Stimulated activated naive B cell treated with anti-CD40 and anti-IgM and Interleukin-4, amounts not matched to agents 10 μg/mL and 1 μg/mL and 100 μg/mL, for 72 hours (primary cell): Measurements from ENCODE around the gene TAPT1.

Experiments used
- ATAC-seq, 2 donors: fragments of 150-1000 bp; cut with Tn5 transposase; replicated peaks; 2 replicates each; pipeline ENCODE4 v1.10.0; 2021; ENCODE audit warnings: moderate library complexity in 1 of 2
- DNase-seq: peaks from one replicate; pipeline ENCODE4 v3.0.0; 2021
- H3K27ac Mint-ChIP-seq: one replicate; pipeline ENCODE4 v1.8.0; 2022; ENCODE audit warnings: mild to moderate bottlenecking, mixed read lengths
- H3K27me3 Mint-ChIP-seq, 2 donors: one replicate each; pipeline ENCODE4 v1.8.0; 2022; ENCODE audit warnings: mixed read lengths in 2 of 2
- H3K36me3 Mint-ChIP-seq, 2 donors: one replicate each; pipeline ENCODE4 v1.8.0; 2022; ENCODE audit warnings: mixed read lengths in 2 of 2, mild to moderate bottlenecking in 1 of 2
- H3K4me1 Mint-ChIP-seq, 2 donors: one replicate each; pipeline ENCODE4 v1.8.0; 2022; ENCODE audit warnings: mixed read lengths in 2 of 2, mild to moderate bottlenecking in 1 of 2
- H3K4me3 Mint-ChIP-seq, 2 donors: one replicate each; pipeline ENCODE4 v1.8.0; 2022; ENCODE audit warnings: mild to moderate bottlenecking in 2 of 2, mixed read lengths in 2 of 2, moderate library complexity in 1 of 2
- H3K9me3 Mint-ChIP-seq, 2 donors: one replicate each; pipeline ENCODE4 v1.8.0; 2022; ENCODE audit warnings: mixed read lengths in 2 of 2, mild to moderate bottlenecking in 1 of 2

Gene TAPT1

GRCh38 chr4:16213121-16213520 is 13.2 kb downstream of the TAPT1 start:
- Mint-ChIP-seq H3K9me3 (no peaks in the 10 kb centered on the region), H3K27ac (no peak overlapping the region), H3K27me3 (no peaks in the 10 kb centered on the region), H3K4me1 (peaks cover 35 to 62% of the 10 kb centered on the region in 2 donors), H3K36me3 (peaks cover 16 to 32% of the 10 kb centered on the region in 2 donors), H3K4me3 (no peak overlapping the region)
- DNase-seq, result no peak
- ATAC-seq, result no peak

- no peaks in the 10 kb centered on the region for H3K9me3 Mint-ChIP-seq
- H3K36me3 Mint-ChIP-seq, result peaks cover 16 to 27% of the 10 kb centered on the region in 2 donors
- DNase-seq (no peak), ATAC-seq (no peak)
- H3K27ac Mint-ChIP-seq, result no peak overlapping the region
- H3K27me3 Mint-ChIP-seq, result no peaks in the 10 kb centered on the region
- no peak overlapping the region for H3K4me3 Mint-ChIP-seq
- H3K4me1 Mint-ChIP-seq, result peaks cover 34 to 59% of the 10 kb centered on the region in 2 donors
These were observed 14.0 kb downstream of the TAPT1 start for GRCh38 chr4:16212138-16212782.

- H3K27ac Mint-ChIP-seq, result no peak overlapping the region
- ATAC-seq, result peak; percentile 58 to 61
- peak overlapping the region in 1 of 2 donors; percentile 2 for H3K4me3 Mint-ChIP-seq
- DNase-seq, result no peak
- no peaks in the 10 kb centered on the region for H3K27me3 Mint-ChIP-seq
- H3K9me3 Mint-ChIP-seq, result no peaks in the 10 kb centered on the region
- H3K36me3 Mint-ChIP-seq, result peaks cover 2 to 8% of the 10 kb centered on the region in 2 donors
- H3K4me1 Mint-ChIP-seq, result peaks cover 24 to 52% of the 10 kb centered on the region in 2 donors
These were observed 18.9 kb downstream of the TAPT1 start for GRCh38 chr4:16207409-16207808.

- Mint-ChIP-seq H3K9me3 (no peaks in the 10 kb centered on the region), H3K36me3 (peaks cover 2 to 6% of the 10 kb centered on the region in 2 donors), H3K27ac (peak overlapping the region; percentile 28), H3K27me3 (no peaks in the 10 kb centered on the region), H3K4me3 (peak overlapping the region in 1 of 2 donors; percentile 26), H3K4me1 (peaks cover 20 to 46% of the 10 kb centered on the region in 2 donors)
- ATAC-seq (peak; percentile 41 to 44), DNase-seq (no peak)
These were observed 19.4 kb downstream of the TAPT1 start for GRCh38 chr4:16206848-16207247.

GRCh38 chr4:16206301-16206700 is 20.0 kb downstream of the TAPT1 start:
- Mint-ChIP-seq H3K9me3 (no peaks in the 10 kb centered on the region), H3K4me1 (peaks cover 22 to 44% of the 10 kb centered on the region in 2 donors), H3K4me3 (peak overlapping the region in 1 of 2 donors; percentile 8), H3K27me3 (no peaks in the 10 kb centered on the region), H3K36me3 (peaks cover 2 to 6% of the 10 kb centered on the region in 2 donors), H3K27ac (no peak overlapping the region)
- DNase-seq (no peak), ATAC-seq (no peak)

GRCh38 chr4:16205298-16206164 is 20.7 kb downstream of the TAPT1 start:
- ATAC-seq (peak; percentile 76 to 79), DNase-seq (peak; percentile 23)
- Mint-ChIP-seq H3K27me3 (no peaks in the 10 kb centered on the region), H3K4me1 (peaks cover 22 to 44% of the 10 kb centered on the region in 2 donors), H3K9me3 (no peaks in the 10 kb centered on the region), H3K27ac (no peak overlapping the region), H3K36me3 (peaks cover 2 to 6% of the 10 kb centered on the region in 2 donors), H3K4me3 (peak overlapping the region in 1 of 2 donors; percentile 52)

GRCh38 chr4:16204505-16204904 is 21.8 kb downstream of the TAPT1 start:
- Mint-ChIP-seq H3K9me3 (no peaks in the 10 kb centered on the region), H3K4me3 (no peak overlapping the region), H3K4me1 (peaks cover 23 to 50% of the 10 kb centered on the region in 2 donors), H3K27me3 (no peaks in the 10 kb centered on the region), H3K36me3 (peaks cover 2 to 6% of the 10 kb centered on the region in 2 donors), H3K27ac (no peak overlapping the region)
- ATAC-seq, result no peak
- DNase-seq, result no peak

- Mint-ChIP-seq H3K4me3 (no peak overlapping the region), H3K27ac (peak overlapping the region; percentile 56), H3K4me1 (peaks cover 26 to 47% of the 10 kb centered on the region in 2 donors), H3K36me3 (peaks cover 0 to 6% of the 10 kb centered on the region in 2 donors), H3K9me3 (no peaks in the 10 kb centered on the region), H3K27me3 (no peaks in the 10 kb centered on the region)
- ATAC-seq (no peak), DNase-seq (no peak)
These were observed 23.2 kb downstream of the TAPT1 start for GRCh38 chr4:16203083-16203482.

- no peaks in the 10 kb centered on the region for H3K9me3 Mint-ChIP-seq
- ATAC-seq (no peak), DNase-seq (no peak)
- H3K4me3 Mint-ChIP-seq, result no peak overlapping the region
- H3K27ac Mint-ChIP-seq, result no peak overlapping the region
- H3K36me3 Mint-ChIP-seq, result peaks cover 0 to 6% of the 10 kb centered on the region in 2 donors
- H3K4me1 Mint-ChIP-seq, result peaks cover 27 to 48% of the 10 kb centered on the region in 2 donors
- no peaks in the 10 kb centered on the region for H3K27me3 Mint-ChIP-seq
These were observed 23.7 kb downstream of the TAPT1 start for GRCh38 chr4:16202598-16202997.

- no peak for ATAC-seq
- no peak for DNase-seq
- H3K27ac Mint-ChIP-seq, result no peak overlapping the region
- no peaks in the 10 kb centered on the region for H3K27me3 Mint-ChIP-seq
- no peak overlapping the region for H3K4me3 Mint-ChIP-seq
- H3K36me3 Mint-ChIP-seq, result peaks cover 0 to 7% of the 10 kb centered on the region in 2 donors
- peaks cover 18 to 36% of the 10 kb centered on the region in 2 donors for H3K4me1 Mint-ChIP-seq
- no peaks in the 10 kb centered on the region for H3K9me3 Mint-ChIP-seq
These were observed 27.2 kb downstream of the TAPT1 start for GRCh38 chr4:16199093-16199492.

GRCh38 chr4:16197876-16198665 is 28.2 kb downstream of the TAPT1 start:
- H3K27me3 Mint-ChIP-seq, result no peaks in the 10 kb centered on the region
- DNase-seq (no peak), ATAC-seq (no peak)
- H3K4me1 Mint-ChIP-seq, result peaks cover 18 to 42% of the 10 kb centered on the region in 2 donors
- no peak overlapping the region for H3K4me3 Mint-ChIP-seq
- H3K27ac Mint-ChIP-seq, result no peak overlapping the region
- H3K9me3 Mint-ChIP-seq, result no peaks in the 10 kb centered on the region
- peaks cover 0 to 9% of the 10 kb centered on the region in 2 donors for H3K36me3 Mint-ChIP-seq

- ATAC-seq, result peak; percentile 82 to 89
- Mint-ChIP-seq H3K9me3 (no peaks in the 10 kb centered on the region), H3K36me3 (peaks cover 0 to 12% of the 10 kb centered on the region in 2 donors), H3K27ac (no peak overlapping the region), H3K4me3 (peak overlapping the region; percentile 42 to 44), H3K27me3 (no peaks in the 10 kb centered on the region), H3K4me1 (peaks cover 18 to 45% of the 10 kb centered on the region in 2 donors)
- no peak for DNase-seq
These were observed 29.5 kb downstream of the TAPT1 start for GRCh38 chr4:16196482-16197393.

GRCh38 chr4:16195209-16195608 is 31.1 kb downstream of the TAPT1 start:
- Mint-ChIP-seq H3K27ac (no peak overlapping the region), H3K4me3 (no peak overlapping the region)

More at GRCh38 chr4:16195209-16195608, 31.1 kb downstream of the TAPT1 start:
- peaks cover 6 to 17% of the 10 kb centered on the region in 2 donors for H3K36me3 Mint-ChIP-seq
- peaks cover 15 to 45% of the 10 kb centered on the region in 2 donors for H3K4me1 Mint-ChIP-seq
- H3K9me3 Mint-ChIP-seq, result no peaks in the 10 kb centered on the region
- DNase-seq, result no peak
- ATAC-seq, result no peak
- H3K27me3 Mint-ChIP-seq, result no peaks in the 10 kb centered on the region
